Neuronal stem cell (in vitro differentiated cells): ENCODE results near the gene TNNI3K.

Experiments used
- DNase-seq: peaks from one replicate; pipeline ENCODE4 v3.0.0-alpha.2; 2013; ENCODE audit warnings: low spot score
- H2AFZ ChIP-seq: one replicate; pipeline ENCODE4 v1.6.1; 2013; ENCODE audit warnings: mild to moderate bottlenecking, low read length, inconsistent platforms
- H2AK5ac ChIP-seq: 2 replicates; pipeline ENCODE4 v1.6.1; 2013; ENCODE audit warnings: low read depth, mild to moderate bottlenecking, inconsistent platforms, low read length, moderate library complexity, mixed read lengths
- H2BK120ac ChIP-seq: 2 replicates; pipeline ENCODE4 v1.6.1; 2013; ENCODE audit warnings: low read depth, mild to moderate bottlenecking, inconsistent platforms, low read length, moderate library complexity, mixed read lengths
- H2BK12ac ChIP-seq: one replicate; pipeline ENCODE4 v1.6.1; 2013; ENCODE audit warnings: low read length, inconsistent platforms
- H2BK15ac ChIP-seq: 2 replicates; pipeline ENCODE4 v1.6.1; 2013; ENCODE audit warnings: mild to moderate bottlenecking, low read length, inconsistent platforms, mixed read lengths
- H2BK5ac ChIP-seq: one replicate; pipeline ENCODE4 v1.6.1; 2013; ENCODE audit warnings: inconsistent platforms, mild to moderate bottlenecking, low read length, moderate library complexity
- H3K14ac ChIP-seq: one replicate; pipeline ENCODE4 v1.6.1; 2013; ENCODE audit warnings: low read length, inconsistent platforms
- H3K18ac ChIP-seq: 2 replicates; pipeline ENCODE4 v1.6.1; 2013; ENCODE audit warnings: low read length, inconsistent platforms
- H3K23ac ChIP-seq: 2 replicates; pipeline ENCODE4 v1.6.1; 2013; ENCODE audit warnings: low read depth, mild to moderate bottlenecking, mixed read lengths, low read length, inconsistent platforms; ENCODE audit not compliant: poor library complexity
- H3K27ac ChIP-seq: replicated peaks from 3 replicates; pipeline ENCODE4 v1.5.1; 2013; ENCODE audit warnings: low read length, inconsistent platforms
- H3K27me3 ChIP-seq, 3 experiments: 2 replicates each; pipeline ENCODE4 v1.6.1; 2013; ENCODE audit warnings: low read length in 3 of 3, mild to moderate bottlenecking in 2 of 3, inconsistent platforms in 1 of 3, low read depth in 1 of 3, mixed read lengths in 1 of 3, moderate library complexity in 1 of 3; ENCODE audit not compliant: control insufficient read depth in 3 of 3, insufficient read depth in 3 of 3
- H3K36me3 ChIP-seq, 2 donors: replicated peaks in 1 of 2; 2 replicates each; pipeline ENCODE4 v1.6.1; 2013; ENCODE audit warnings: low read length in 2 of 2; ENCODE audit not compliant: control insufficient read depth in 2 of 2, insufficient read depth in 2 of 2
- H3K4ac ChIP-seq: 2 replicates; pipeline ENCODE4 v1.6.1; 2013; ENCODE audit warnings: inconsistent platforms, mild to moderate bottlenecking, low read length, moderate library complexity
- H3K4me1 ChIP-seq, 2 donors: 1 replicate in 1 of 2; 2 replicates in 1 of 2; pipeline ENCODE4 v1.6.1; 2013; ENCODE audit warnings: low read length in 2 of 2, low read depth in 1 of 2; ENCODE audit not compliant: control insufficient read depth in 2 of 2, insufficient read depth in 1 of 2
- H3K4me2 ChIP-seq: one replicate; pipeline ENCODE4 v1.6.1; 2013; ENCODE audit warnings: mild to moderate bottlenecking, low read length, inconsistent platforms; ENCODE audit not compliant: insufficient read depth, poor library complexity, severe bottlenecking
- H3K4me3 ChIP-seq, 2 donors: 2 replicates each; pipeline ENCODE4 v1.5.1; 2013; ENCODE audit warnings: low read length in 2 of 2, mild to moderate bottlenecking in 2 of 2, inconsistent platforms in 1 of 2, moderate library complexity in 1 of 2
- H3K79me1 ChIP-seq: one replicate; pipeline ENCODE4 v1.6.1; 2013; ENCODE audit warnings: low read depth, mild to moderate bottlenecking, inconsistent platforms, low read length, moderate library complexity
- H3K9ac ChIP-seq: one replicate; pipeline ENCODE4 v1.6.1; 2013; ENCODE audit warnings: mild to moderate bottlenecking, low read depth, low read length, inconsistent platforms; ENCODE audit not compliant: poor library complexity
- H3K9me3 ChIP-seq, 2 donors: replicated peaks in 1 of 2; 2 replicates each; pipeline versions ENCODE3 to v1.6.1; 2013; ENCODE audit warnings: low read length in 2 of 2, mild to moderate bottlenecking in 2 of 2, inconsistent platforms in 1 of 2, low read depth in 1 of 2, mixed read lengths in 1 of 2, moderate library complexity in 1 of 2; ENCODE audit not compliant: control insufficient read depth in 2 of 2, insufficient read depth in 1 of 2
- H4K8ac ChIP-seq: one replicate; pipeline ENCODE4 v1.6.1; 2013; ENCODE audit warnings: low read depth, mild to moderate bottlenecking, inconsistent platforms, low read length, moderate library complexity
- H4K91ac ChIP-seq: one replicate; pipeline ENCODE4 v1.6.1; 2013; ENCODE audit warnings: low read length, low read depth, mild to moderate bottlenecking, inconsistent platforms; ENCODE audit not compliant: poor library complexity
- WGBS, 2 donors: extraction: QIAGEN DNeasy Blood & Tissue Kit; methylation state at CpG; one replicate each; pipeline ENCODE4 v1.1.7; 2013; ENCODE audit warnings: missing lambda C conversion rate in 2 of 2, mixed read lengths in 1 of 2; ENCODE audit not compliant: insufficient read length in 2 of 2, insufficient replicate concordance in 1 of 2; ENCODE audit errors: extremely low coverage in 2 of 2; 5-methylcytosine and 5-hydroxymethylcytosine counted together

The TNNI3K gene

GRCh38 chr1:74534241-74534640 is 299.1 kb downstream of the TNNI3K start:
- H2AFZ ChIP-seq = no peak overlapping the region

GRCh38 chr1:74545821-74546220 is 310.6 kb downstream of the TNNI3K start:
- H3K23ac ChIP-seq = no peak overlapping the region

More at GRCh38 chr1:74534241-74534640, 299.1 kb downstream of the TNNI3K start:
- no peak overlapping the region for H3K27ac ChIP-seq
- no peak for DNase-seq
- H3K9me3 ChIP-seq = no peaks in the 10 kb centered on the region
- no peak overlapping the region for H4K91ac ChIP-seq
- no peak overlapping the region for H3K23ac ChIP-seq
- H2BK120ac ChIP-seq = no peak overlapping the region
- H3K79me1 ChIP-seq = no peaks in the 10 kb centered on the region
- H2BK5ac ChIP-seq = no peak overlapping the region
- H3K4me2 ChIP-seq = no peak overlapping the region
- H4K8ac ChIP-seq = no peak overlapping the region
- H3K36me3 ChIP-seq = no peaks in the 10 kb centered on the region
- H2BK15ac ChIP-seq = no peak overlapping the region
- no peak overlapping the region for H2AK5ac ChIP-seq
- no peak overlapping the region for H3K18ac ChIP-seq
- H3K4me3 ChIP-seq = no peak overlapping the region
- H3K4ac ChIP-seq = no peak overlapping the region
- WGBS, 2 donors = no CpG with 5 or more reads among the region's 3 CpGs
- no peak overlapping the region for H2BK12ac ChIP-seq
- no peaks in the 10 kb centered on the region for H3K4me1 ChIP-seq
- H3K27me3 ChIP-seq = no peaks in the 10 kb centered on the region
- H3K14ac ChIP-seq = no peak overlapping the region
- H3K9ac ChIP-seq = no peak overlapping the region

GRCh38 chr1:74548961-74549750 is 314.0 kb downstream of the TNNI3K start:
- no peak overlapping the region for H3K18ac ChIP-seq
- H3K27ac ChIP-seq = no peak overlapping the region
- no peak overlapping the region for H2BK12ac ChIP-seq
- H4K8ac ChIP-seq = no peak overlapping the region
- no peak overlapping the region for H3K9ac ChIP-seq
- H3K4me2 ChIP-seq = no peak overlapping the region
- peaks cover 0 to 2% of the 10 kb centered on the region in 2 donors for H3K4me1 ChIP-seq
- no peak overlapping the region for H3K23ac ChIP-seq
- no peak overlapping the region for H4K91ac ChIP-seq
- no peak overlapping the region for H2BK15ac ChIP-seq
- no peak overlapping the region for H2BK120ac ChIP-seq
- no peak overlapping the region for H2AFZ ChIP-seq
- H3K9me3 ChIP-seq = no peaks in the 10 kb centered on the region
- H3K14ac ChIP-seq = no peak overlapping the region
- H3K79me1 ChIP-seq = no peaks in the 10 kb centered on the region
- H3K4me3 ChIP-seq = no peak overlapping the region
- H3K36me3 ChIP-seq = no peaks in the 10 kb centered on the region
- WGBS, 2 donors = no CpG with 5 or more reads among the region's 4 CpGs
- DNase-seq = no peak
- no peaks in the 10 kb centered on the region for H3K27me3 ChIP-seq
- no peak overlapping the region for H2BK5ac ChIP-seq
- no peak overlapping the region for H3K4ac ChIP-seq
- H2AK5ac ChIP-seq = no peak overlapping the region

More at GRCh38 chr1:74545821-74546220, 310.6 kb downstream of the TNNI3K start:
- Histone ChIP-seq H3K18ac (no peak overlapping the region), H3K27me3 (no peaks in the 10 kb centered on the region), H3K4me3 (no peak overlapping the region), H2BK15ac (no peak overlapping the region), H3K4ac (no peak overlapping the region), H3K4me2 (no peak overlapping the region), H3K27ac (no peak overlapping the region), H3K79me1 (no peaks in the 10 kb centered on the region), H3K4me1 (peaks cover 0 to 2% of the 10 kb centered on the region in 2 donors), H2AFZ (no peak overlapping the region), H4K91ac (no peak overlapping the region), H3K14ac (no peak overlapping the region), H2BK120ac (no peak overlapping the region), H3K9ac (no peak overlapping the region), H2BK12ac (no peak overlapping the region), H3K36me3 (no peaks in the 10 kb centered on the region), H3K9me3 (no peaks in the 10 kb centered on the region), H4K8ac (no peak overlapping the region), H2BK5ac (no peak overlapping the region), H2AK5ac (no peak overlapping the region)
- no peak for DNase-seq
- WGBS, 2 donors = no CpG with 5 or more reads among the region's 2 CpGs

- Histone ChIP-seq H4K91ac (no peak overlapping the region), H3K27ac (no peak overlapping the region)
- WGBS, 2 donors = no CpG with 5 or more reads among the region's 2 CpGs
Measured at GRCh38 chr1:74549932-74550331, 314.7 kb downstream of the TNNI3K start.

More at GRCh38 chr1:74549932-74550331, 314.7 kb downstream of the TNNI3K start:
- no peaks in the 10 kb centered on the region for H3K36me3 ChIP-seq
- no peaks in the 10 kb centered on the region for H3K9me3 ChIP-seq
- no peak overlapping the region for H3K14ac ChIP-seq
- peaks cover 0 to 2% of the 10 kb centered on the region in 2 donors for H3K4me1 ChIP-seq
- H4K8ac ChIP-seq = no peak overlapping the region
- no peak overlapping the region for H2BK15ac ChIP-seq
- no peak overlapping the region for H3K9ac ChIP-seq
- H2AFZ ChIP-seq = no peak overlapping the region
- H3K4ac ChIP-seq = no peak overlapping the region
- H3K27me3 ChIP-seq = no peaks in the 10 kb centered on the region
- H2AK5ac ChIP-seq = no peak overlapping the region
- no peaks in the 10 kb centered on the region for H3K79me1 ChIP-seq
- no peak overlapping the region for H3K4me2 ChIP-seq
- H3K4me3 ChIP-seq = no peak overlapping the region
- no peak overlapping the region for H2BK12ac ChIP-seq
- no peak for DNase-seq
- no peak overlapping the region for H2BK120ac ChIP-seq
- H3K23ac ChIP-seq = no peak overlapping the region
- H3K18ac ChIP-seq = no peak overlapping the region
- no peak overlapping the region for H2BK5ac ChIP-seq
